ENCODE data around the gene FASTK.

Gene FASTK

GRCh38 chr7:151062399-151063211 lies 18.0 kb downstream of the FASTK start:
- peak; percentile 66 for DNase-seq

GRCh38 chr7:151062111-151062398 lies 18.6 kb downstream of the FASTK start:
- no peak for DNase-seq

- no peak for DNase-seq
Observed at GRCh38 chr7:151061213-151062110, 19.1 kb downstream of the FASTK start.

GRCh38 chr7:151060416-151061212 lies 20.0 kb downstream of the FASTK start:
- DNase-seq = peak; percentile 60

GRCh38 chr7:151060113-151060415 lies 20.5 kb downstream of the FASTK start:
- no peak for DNase-seq

- DNase-seq = peak; percentile 76
Observed at GRCh38 chr7:151059367-151060112, 21.1 kb downstream of the FASTK start, which contains the start of gene SLC4A2. SLC4A2 (plus strand) TSS chr7:151059589; CDS start chr7:151061988, 2,399 bp downstream.

- DNase-seq = no peak
Observed at GRCh38 chr7:151058781-151059366, 21.7 kb downstream of the FASTK start.

GRCh38 chr7:151057989-151058780 lies 22.4 kb downstream of the FASTK start:
- peak; percentile 99 for DNase-seq

- DNase-seq = no peak
Observed at GRCh38 chr7:151057506-151057988, 23.1 kb downstream of the FASTK start, which contains the start of gene CDK5. CDK5 (minus strand) TSS chr7:151057897; CDS start chr7:151057848, 49 bp downstream.

- no peak for DNase-seq
Observed at GRCh38 chr7:151056666-151057505, 23.7 kb downstream of the FASTK start.

- DNase-seq = no peak
Observed at GRCh38 chr7:151056283-151056665, 24.3 kb downstream of the FASTK start.

GRCh38 chr7:151053751-151054150 lies 26.9 kb downstream of the FASTK start:
- DNase-seq = no peak

GRCh38 chr7:151053096-151053495 lies 27.5 kb downstream of the FASTK start:
- no peak for DNase-seq

GRCh38 chr7:151051108-151051507 lies 29.5 kb downstream of the FASTK start:
- peak; percentile 49 for DNase-seq

GRCh38 chr7:151048911-151049463 lies 31.6 kb downstream of the FASTK start:
- DNase-seq = no peak

- DNase-seq = no peak
Observed at GRCh38 chr7:151047976-151048815, 32.4 kb downstream of the FASTK start, which contains the start of gene ASIC3. ASIC3 (plus strand) TSS chr7:151048531; CDS start chr7:151048886, 355 bp downstream.

GRCh38 chr7:151046603-151047573 lies 33.7 kb downstream of the FASTK start:
- DNase-seq = peak; percentile 78

Measured in EL (cell line).